NK-92 treated with Interleukin-12 subunit alpha and Interleukin-12 subunit beta, amount 100 ng/mL, for 24 hours (cell line): ENCODE data around the gene ARID5B.
"Not testable (repeated sequence)": the region's sequence is repeated elsewhere in the genome, so short reads cannot be mapped to it uniquely, and the experiment has no call there.

Experiments
- DNase-seq: peaks from one replicate; lab custom pipeline; 2025; lab: John Stamatoyannopoulos, UW

ARID5B gene

DNA sequence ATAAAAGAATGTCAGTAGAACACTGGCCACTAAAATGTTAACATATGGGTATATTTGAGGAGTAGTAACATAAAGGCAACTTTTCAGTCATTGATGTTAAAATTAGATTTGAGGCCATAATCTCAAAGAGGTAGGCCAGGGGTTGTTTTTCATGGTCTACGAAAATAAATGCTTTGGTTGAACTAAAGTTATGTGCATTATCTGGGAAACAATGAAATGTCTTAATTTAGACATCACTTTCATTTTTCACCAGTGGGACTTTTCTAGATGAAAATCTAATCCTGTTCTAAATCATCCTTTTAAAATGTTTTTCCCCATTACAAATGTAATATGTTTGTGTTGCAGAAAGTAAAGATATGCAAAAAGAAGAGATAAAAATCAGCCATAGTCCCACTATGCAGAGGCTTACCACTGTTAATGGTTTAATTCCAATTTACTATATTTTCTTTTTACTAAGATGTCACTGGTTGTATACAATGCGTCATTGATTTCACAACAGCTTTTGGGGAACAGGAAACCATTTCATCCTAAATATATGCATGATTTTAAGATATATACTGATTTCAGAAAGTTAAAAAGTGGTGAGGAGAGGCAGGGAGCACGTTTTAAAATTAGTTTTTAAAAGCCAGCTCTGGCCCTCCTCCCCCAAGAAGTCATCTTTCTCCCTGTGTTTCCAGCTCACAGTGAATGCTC, 64.3 kb downstream of the ARID5B start:
- no peak for DNase-seq

DNA sequence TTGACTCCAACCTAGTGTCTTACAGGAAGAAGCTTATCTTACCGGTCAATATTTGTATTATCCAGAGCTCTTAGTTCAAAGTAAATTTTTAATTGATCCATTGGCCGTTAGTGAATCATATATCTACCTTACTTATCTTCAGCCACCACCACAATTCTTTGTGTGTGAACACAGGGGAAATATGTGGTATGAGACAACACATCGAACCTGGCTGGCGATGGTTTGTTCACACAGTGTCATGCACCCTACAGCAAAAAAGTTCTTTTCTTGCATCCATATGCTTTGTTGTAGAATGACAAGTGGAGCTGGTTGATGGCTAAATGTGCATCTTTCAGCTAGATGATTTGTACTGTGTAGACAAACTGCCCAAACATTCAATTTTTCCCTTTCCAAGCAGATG, 65.8 kb downstream of the ARID5B start:
- DNase-seq, result no peak

DNA sequence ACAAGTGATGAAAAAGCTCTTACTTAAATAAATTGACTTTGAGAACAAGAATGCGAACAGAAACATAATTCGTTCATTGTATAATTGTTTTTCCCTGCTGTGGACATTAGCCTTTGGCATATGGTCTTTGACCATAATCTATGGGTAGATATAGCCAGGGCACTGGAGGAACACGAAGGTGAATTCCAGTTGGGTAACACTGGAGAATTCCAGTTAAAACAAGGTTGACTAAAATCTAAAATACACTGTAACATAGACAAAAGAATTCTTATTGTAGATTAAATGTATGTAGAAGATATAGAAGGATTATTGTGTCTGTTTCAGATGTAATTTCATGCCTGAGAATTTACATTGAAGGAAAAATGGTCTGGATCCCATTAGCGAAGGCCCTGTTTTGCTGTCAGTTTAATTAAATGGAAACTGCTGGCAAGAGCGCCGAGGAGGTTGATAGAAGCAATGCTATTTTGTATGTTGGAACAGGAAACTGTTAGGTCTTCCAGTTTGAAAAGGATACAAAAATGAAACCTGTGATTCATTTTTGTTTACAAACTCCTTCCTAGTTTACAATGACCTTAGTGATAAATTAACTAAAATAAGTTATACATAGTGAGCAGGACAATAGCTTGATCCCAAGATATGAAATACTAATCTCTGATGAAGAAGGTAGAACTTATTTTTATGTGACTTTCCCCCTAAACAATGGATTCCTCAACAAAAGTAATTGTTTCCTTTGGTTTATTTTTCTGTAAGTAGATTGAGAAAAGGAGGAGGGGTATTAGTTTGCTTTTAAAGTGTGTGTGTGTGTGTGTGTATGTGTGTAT, 68.9 kb downstream of the ARID5B start:
- no peak for DNase-seq

DNA sequence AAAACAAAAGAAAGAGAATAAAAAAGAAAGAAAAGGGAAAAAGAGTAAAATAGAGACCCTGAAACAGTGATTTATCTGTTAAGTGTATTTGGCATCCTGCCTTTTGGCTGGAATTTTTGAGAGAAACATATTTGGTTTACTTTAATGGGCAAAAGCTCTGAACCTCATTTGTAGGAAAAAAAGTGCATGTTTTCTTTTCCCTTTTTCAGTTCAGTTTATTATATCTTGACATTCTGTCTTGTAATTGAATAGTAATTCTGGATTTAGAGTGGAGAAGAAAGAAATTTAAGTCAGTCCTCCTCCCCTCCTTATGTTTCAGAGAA, 69.5 kb downstream of the ARID5B start:
- DNase-seq, result no peak

DNA sequence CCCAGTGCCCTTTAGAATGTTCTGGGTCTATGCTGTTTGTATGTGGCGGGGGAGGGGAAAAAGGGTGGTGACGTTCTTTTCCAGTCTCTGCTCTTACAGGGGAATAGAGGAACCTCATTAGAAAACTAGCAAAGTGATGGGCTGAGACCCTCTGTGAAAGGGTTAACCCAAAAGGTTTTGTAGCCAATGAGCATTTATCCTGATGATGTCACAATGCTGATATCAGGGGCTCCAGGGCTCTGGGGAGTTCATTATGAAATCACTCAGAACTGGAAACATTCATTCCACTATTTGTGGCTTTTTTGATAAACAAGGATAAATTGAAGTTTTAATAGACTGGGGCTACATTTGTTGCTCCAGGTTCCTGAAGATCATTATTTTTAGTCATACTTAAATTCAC, 71.7 kb downstream of the ARID5B start:
- DNase-seq, result no peak

DNA sequence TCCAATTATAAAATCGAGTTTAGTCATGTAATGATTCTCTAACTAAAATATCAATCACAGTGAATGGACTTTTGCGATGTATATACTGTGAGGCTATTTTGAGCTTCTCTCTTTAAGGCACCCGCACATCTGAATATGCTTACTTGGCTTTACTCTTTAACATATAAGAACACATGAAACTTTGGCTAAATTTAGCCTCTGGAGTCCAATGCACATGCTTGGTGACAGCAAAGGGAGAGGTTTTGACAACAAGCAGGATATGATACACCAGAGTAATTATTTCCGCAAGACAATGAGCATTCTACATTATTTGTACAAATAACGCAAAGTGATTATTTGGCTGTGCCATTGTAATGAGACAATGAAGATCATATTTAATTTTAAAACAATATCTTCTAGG, 72.4 kb downstream of the ARID5B start:
- no peak for DNase-seq

DNA sequence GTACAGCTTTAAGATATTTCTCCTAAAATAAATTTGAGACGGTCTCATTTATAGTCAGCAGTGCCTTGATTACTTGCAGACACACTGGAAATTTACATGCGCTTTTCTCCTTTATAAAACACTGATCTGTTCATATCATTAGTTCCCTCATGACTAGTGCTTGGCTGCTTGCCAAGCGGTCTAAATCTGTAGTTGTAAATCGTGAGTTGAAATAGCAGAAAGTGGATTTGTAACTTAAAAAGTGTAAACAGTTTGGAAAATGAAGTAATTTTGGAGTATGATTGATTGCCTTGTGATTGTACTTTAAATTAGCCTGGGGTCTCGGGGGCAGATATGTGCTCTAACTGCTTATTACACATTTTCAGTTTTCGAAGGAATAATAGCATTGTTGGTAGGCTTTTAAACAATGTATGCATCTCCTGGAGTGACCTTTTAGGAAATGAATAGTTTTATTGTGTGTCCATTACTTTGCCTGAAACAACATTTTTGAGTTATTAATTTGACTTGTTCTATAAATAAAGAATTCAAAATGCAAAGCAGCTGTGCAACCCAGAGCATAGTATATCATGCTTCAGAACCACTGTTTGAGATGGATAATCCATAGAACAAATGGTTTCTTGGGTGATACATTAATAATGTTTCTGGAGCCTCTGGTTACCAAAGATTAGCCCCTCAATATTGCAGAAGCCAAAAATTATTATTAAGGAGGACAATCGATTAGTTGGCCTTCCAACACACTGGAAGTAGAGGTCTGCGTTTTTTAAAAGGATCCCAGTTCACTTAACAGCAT, 73.3 kb downstream of the ARID5B start:
- no peak for DNase-seq

DNA sequence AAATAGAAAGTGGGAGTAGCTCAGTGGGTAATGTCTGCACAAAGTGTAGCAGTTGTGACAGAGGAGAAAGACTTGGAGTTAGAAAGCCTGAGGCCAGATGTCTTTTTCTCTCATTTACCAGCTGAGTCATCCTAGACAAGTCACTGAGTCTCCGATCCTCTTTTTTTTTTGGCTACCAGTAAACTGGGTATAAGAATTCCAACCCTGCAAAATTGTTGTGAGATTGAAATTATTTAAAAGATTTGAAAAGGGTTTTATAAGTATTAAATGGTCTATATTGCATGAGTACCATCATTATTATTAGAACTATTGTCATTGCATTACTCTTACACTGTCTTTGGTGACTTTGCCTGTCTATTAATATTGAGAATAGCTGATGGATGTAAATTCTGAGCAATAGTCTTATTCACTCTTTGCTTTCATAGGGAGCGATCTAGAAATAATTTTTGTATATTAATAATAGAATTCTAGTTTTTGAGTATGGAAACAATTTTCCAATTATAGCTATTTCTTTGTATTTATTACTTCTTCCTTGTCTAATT, 74.0 kb downstream of the ARID5B start:
- DNase-seq, result no peak

DNA sequence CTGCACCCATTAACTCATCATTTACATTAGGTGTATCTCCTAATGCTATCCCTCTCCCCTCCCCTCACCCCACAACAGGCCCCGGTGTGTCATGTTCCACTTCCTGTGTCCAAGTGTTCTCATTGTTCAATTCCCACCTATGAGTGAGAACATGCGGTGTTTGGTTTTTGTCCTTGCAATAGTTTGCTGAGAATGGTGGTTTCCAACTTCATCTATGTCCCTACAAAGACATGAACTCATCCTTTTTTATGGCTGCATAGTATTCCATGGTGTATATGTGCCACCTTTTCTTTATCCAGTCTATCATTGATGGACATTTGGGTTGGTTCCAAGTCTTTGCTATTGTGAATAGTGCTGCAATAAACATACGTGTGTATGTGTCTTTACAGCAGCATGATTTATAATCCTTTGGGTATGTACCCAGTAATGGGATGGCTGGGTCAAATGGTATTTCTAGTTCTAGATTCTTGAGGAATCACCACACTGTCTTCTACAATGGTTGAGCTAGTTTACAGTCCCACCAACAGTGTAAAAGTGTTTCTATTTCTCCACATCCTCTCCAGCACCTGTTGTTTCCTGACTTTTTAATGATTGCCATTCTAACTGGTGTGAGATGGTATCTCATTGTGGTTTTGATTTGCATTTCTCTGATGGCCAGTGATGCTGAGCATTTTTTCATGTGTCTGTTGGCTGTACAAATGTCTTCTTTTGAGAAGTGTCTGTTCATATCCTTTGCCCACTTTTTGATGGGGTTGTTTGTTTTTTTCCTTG, 75.6 kb downstream of the ARID5B start:
- DNase-seq, result not testable (repeated sequence)

DNA sequence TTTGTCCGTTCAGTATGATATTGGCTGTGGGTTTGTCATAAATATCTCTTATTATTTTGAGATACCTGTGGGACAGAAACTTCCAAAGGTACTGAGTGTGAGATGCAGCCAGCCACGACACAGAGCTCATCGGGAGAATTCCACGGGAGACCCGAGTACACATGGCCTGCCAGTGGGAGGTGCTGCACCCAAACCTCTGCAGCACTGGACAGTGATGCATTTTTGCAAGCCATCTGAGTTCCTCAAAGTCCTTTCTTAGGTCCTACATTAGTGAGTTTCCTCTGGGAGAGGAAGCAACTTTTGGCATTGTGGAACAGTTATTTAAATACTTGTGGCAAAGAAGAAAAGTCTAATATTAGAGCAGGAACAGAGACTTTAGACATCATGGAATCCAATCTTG, 77.5 kb downstream of the ARID5B start:
- DNase-seq, result no peak

DNA sequence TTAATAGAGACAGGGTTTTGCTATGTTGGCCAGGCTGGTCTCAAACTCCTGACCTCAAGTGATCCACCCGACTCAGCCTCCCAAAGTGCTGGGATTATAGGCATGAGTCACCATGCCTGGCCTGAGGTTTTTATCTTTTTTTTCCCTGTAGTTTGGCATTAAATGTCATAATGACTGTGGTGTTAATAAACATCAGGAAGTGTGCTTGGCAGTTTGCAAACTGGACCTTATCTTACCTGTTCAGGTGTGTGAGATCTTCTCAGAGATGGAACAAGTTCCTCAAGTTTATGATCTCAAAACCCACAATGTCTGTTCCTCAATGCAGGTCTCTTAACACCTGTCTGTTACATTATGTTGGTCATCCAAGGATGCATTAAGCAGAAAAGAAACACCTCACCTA, 80.0 kb downstream of the ARID5B start:
- DNase-seq, result no peak

DNA sequence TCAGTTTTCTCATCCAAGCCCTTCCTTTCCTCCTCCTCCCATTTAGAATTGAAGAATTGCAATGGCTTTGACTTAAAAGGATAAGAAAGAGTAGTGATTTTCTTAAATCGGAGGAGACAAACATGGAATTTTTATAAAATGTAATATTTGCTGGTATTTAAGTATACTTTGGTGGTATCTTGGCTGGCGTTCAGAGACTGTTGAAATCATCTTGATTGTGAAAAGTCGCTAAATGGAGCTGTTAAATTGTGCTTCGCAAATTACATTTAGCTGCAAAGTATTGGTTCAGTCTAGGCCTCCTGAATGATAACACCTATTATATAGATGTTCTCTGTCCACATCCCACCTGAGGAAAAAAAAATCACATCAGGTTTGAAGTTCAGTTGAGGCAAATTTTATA, 81.8 kb downstream of the ARID5B start:
- DNase-seq, result no peak

DNA sequence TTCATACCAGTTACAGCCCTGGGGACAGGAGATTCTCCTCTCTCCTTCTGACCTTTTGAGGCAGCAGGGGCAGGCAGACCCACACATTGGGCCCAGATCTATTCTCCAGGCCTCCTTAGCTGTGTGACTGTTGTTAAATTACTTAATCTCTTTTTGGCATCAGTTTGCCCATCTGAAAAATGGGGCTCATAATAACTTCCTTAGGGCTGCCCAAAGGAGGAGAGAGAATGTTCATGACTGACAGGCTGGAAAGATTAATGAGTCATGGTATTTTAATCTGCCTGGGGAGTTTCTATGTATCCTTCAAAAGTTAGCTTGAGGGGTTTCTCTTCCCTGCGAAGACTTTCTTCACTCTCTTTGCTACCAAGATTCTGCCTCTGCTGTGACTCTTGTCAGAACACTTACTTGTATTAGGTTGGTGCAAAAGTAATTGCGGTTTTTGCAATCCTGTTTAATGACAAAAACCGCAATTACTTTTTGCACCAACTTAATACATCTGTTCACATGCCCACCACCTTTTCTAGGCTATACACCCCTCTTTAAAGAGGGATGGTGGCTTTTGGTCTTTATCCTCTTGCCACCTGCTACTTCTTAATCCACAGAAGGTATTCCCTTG, 83.4 kb downstream of the ARID5B start:
- DNase-seq, result no peak

DNA sequence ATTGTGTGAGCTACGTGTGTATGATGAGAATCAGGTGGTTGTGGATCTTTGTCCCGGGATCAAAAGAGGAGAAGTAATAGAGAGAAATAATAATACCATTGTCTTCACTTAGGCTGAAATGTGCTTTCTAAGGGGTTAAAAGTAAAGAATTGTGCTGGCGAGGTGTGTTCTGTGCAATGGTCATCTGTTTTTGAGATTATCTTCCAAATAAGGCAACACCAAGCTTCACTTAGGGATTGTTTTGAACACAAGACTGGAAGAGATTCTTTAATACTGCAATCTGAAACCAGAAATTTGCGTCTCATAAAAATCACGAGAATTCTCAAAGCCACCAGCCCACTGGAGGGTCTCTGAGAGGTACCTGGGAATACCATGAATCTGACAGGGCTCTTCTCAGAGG, 84.2 kb downstream of the ARID5B start:
- DNase-seq, result no peak

DNA sequence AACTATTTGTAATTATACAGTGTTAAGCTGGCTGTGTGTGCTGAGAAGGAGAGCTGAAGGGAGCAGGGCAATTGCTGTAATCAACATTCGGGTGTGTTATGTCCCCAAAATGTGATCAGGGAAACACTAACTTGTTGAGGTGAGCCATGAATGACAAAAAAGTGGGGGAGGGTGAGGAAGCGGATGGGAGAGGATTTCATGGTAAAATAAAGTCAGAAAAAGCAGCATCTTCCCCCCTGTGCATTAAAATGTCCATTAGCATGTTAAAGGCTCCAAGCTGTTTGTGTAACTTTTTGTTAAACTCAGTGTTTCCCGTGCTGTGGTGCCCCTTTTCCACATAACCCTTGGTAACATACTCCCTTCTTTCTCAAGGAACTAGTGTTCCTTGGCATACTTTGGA, 84.9 kb downstream of the ARID5B start:
- DNase-seq, result no peak

DNA sequence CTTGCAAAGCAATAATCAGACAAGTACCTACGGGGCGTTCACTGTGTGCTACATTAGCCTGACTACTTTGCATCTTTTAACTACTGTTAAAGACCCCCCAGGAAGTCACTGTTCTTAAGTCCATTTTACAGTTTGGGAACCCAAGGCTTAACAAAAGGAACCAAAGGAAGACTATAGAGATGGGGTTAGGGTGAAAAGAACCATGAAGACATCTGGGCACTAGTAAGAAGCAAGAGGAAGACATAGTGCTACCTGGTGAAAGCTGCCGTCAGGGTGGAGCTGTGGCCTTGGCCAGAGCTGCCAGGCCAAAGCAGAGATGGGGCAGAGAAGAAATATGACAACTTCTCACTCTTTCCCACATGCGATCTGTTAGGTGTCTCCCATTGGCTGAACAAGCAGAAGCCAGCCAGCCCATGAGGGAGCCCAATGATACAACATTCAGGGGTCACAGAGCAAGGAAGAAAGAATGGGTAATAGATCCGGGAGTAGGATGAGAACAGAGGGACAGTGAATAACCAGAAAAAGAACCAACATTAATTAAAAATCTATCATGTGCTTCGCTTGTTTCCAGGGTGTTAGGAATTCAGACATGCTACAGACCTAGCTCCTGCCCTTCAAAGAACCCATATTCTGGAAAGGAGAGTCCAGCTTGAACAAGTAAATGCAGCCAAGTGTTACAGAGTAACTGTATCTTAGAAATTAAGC, 85.4 kb downstream of the ARID5B start:
- no peak for DNase-seq

DNA sequence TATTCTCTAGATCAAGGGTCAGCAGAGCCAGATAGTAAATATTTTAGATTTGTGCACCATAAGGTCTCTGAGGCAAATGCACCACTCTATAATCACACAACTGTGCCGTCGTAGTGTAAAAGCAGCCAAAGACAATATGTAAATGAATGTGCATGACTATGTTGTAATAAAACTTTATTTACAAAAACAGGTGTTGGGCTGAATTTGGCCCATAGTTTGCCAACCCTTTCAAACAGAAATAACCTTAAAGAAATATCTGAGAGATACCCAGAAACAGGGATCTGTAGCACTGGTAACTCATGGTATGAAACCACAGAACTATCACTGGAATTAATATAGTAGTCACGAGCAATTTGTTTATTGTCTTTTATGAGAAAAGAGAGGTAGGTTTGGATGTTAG, 86.0 kb downstream of the ARID5B start:
- no peak for DNase-seq

DNA sequence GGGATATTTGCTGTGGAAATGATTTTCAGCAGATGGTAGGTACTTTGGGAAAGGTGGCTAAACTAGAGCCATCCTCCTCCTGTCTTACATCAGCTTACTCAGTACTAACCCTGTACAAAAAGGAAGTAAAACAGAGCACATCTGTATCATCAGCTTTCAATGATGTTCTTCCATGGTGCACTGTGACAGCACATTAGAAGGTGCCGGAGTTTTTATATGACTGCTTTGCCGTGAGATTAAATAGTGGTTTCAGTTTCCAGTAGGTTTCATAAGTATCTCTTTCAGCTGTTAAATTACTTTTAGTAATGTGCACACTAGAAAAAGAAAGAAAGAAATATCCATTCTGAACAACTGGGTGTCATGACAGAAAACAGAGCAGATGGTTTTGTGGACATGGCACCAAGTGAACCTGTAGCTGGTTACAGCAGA, 86.5 kb downstream of the ARID5B start:
- DNase-seq, result no peak

DNA sequence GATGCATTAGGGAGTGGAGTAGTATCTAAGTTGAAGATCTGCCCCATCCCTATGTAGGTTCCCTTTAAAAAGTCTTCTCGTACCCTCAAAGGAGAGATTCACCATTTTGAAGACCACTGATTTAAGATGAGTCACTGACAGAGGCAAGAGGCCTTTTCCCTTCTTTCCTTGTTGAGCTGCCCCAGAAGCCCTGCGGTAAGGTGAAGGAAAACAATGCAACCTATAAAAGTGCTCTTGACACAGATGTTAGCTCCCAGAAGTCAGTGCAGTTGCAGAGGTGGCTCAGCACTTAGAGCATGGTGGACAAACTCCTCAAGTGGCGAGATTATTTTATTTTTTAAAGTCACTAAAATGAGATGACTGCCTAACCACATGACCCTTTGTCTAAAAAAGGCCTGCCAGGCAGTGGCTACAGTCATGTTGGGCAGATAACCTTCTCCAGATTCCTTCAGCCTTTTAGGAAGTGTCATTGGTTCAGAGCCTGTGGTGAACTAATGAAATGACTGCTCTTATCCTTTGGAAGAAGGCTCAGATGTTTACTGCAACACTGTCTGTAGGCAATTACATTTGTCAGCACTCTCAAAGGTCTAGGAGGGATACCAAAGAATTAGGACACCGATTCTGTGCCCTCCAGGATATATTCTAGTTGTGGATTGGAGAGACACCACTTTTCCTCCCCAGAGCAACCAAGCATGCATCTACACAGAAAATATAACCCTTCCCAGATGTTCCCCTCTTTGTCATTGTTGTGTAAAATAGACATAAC, 88.7 kb downstream of the ARID5B start:
- DNase-seq, result no peak

DNA sequence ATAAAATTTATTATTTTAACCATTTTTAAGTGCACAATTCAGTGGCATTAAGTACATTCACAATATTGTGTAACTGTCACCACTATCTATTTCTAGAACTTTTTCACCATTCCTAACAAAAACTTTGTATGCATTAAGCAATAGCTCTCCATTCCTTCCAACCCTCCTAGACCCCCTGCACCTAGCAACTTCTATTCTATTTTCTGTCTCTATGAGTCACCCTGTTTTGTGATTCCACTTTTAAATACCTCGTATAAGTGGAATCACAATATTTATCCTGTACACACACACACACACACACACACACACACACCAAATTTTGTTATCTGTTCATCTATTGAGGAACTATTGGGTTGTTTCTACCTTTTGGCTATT, 89.2 kb downstream of the ARID5B start:
- DNase-seq, result no peak
